OCI-LY3 (cell line): ENCODE results near the gene OAF.

Experiments used
- CTCF ChIP-seq: fragments of 200-600, 300-600 bp; sonication (generic); IDR thresholded peaks from 2 replicates; pipeline ENCODE4 v1.5.1; 2014; ENCODE audit warnings: antibody characterized with exemption, low read length, low read depth
- EZH2phosphoT487 ChIP-seq: fragments of 200-600 bp; shearing (Covaris generic); IDR thresholded peaks from 2 replicates; pipeline ENCODE4 v1.6.1; 2018; ENCODE audit warnings: antibody characterized with exemption, mixed run types, low read depth

GRCh38 chr11:120255519-120255866 is 44.7 kb downstream of the OAF start:
- no peak for TF ChIP-seq CTCF
- TF ChIP-seq EZH2phosphoT487 = no peak
